K562 (cell line): ENCODE measurements around the gene USH1G. TPM values are rescaled to one million over a fixed set of nuclear protein-coding genes. Genes with fewer than 3 reads are reported as not detected.

Source experiments
- BACH1 ChIP-seq: fragments of 200-800 bp; sonication (Bioruptor generic); IDR thresholded peaks from 2 replicates; pipeline ENCODE4 v1.6.1; 2016; ENCODE audit warnings: missing genetic modification characterization, missing compliant biosample characterization
- CBFA2T3 ChIP-seq: fragments of 450-650 bp; IDR thresholded peaks from 2 replicates; pipeline ENCODE4 v1.6.1; 2017
- ETS2 ChIP-seq: IDR thresholded peaks from 2 replicates; pipeline ENCODE4 v1.6.1; 2016; ENCODE audit warnings: borderline replicate concordance, missing genetic modification characterization, mild to moderate bottlenecking, moderate library complexity, missing compliant biosample characterization; ENCODE audit not compliant: poor library complexity, severe bottlenecking
- ETV1 ChIP-seq: fragments of 450-650 bp; conservative IDR thresholded peaks from 2 replicates; pipeline ENCODE4 v1.6.1; 2016; ENCODE audit warnings: missing genetic modification characterization, control low read depth, low read depth, missing compliant biosample characterization
- FOXK1 ChIP-seq: sonication (generic); formaldehyde crosslinking; IDR thresholded peaks from 2 replicates; pipeline ENCODE4 v1.8.0; 2022; ENCODE audit warnings: missing genetic modification reagents, mild to moderate bottlenecking, borderline replicate concordance
- HDGF ChIP-seq: fragments of 450-650 bp; IDR thresholded peaks from 2 replicates; pipeline ENCODE4 v1.6.1; 2016
- MNT ChIP-seq, 2 experiments: fragments of 450-650 bp; conservative IDR thresholded peaks; 2 replicates each; pipeline ENCODE4 v1.6.1; 2017; ENCODE audit warnings: mild to moderate bottlenecking in 2 of 2, moderate library complexity in 2 of 2
- RAD51 ChIP-seq: fragments of 450-650 bp; IDR thresholded peaks from 2 replicates; pipeline ENCODE4 v1.7.1; 2016; ENCODE audit warnings: low read depth, mild to moderate bottlenecking, borderline replicate concordance
- SMARCC2 ChIP-seq: fragments of 450-650 bp; IDR thresholded peaks from 2 replicates; pipeline ENCODE4 v1.6.1; 2017; ENCODE audit warnings: antibody characterized with exemption, moderate library complexity, mild to moderate bottlenecking, low read depth
- TRIM24 ChIP-seq, 2 experiments: fragments of 450-650 bp; IDR thresholded peaks; 2 replicates each; pipeline ENCODE4 v1.6.1; 2016
- ZNF232 ChIP-seq: sonication (generic); formaldehyde crosslinking; IDR thresholded peaks from 2 replicates; pipeline ENCODE4 v1.8.0; 2022; ENCODE audit warnings: mild to moderate bottlenecking, missing genetic modification reagents
- ZNF316 ChIP-seq: fragments of 450-650 bp; IDR thresholded peaks from 2 replicates; pipeline ENCODE4 v1.6.1; 2016
- ZNF444 ChIP-seq: fragments of 250-450 bp; sonication (Bioruptor Pico); IDR thresholded peaks from 2 replicates; pipeline ENCODE4 v1.4.0; 2020; ENCODE audit warnings: mild to moderate bottlenecking, moderate library complexity
- ZNF561 ChIP-seq: fragments of 450-650 bp; formaldehyde crosslinking; conservative IDR thresholded peaks from 2 replicates; pipeline ENCODE4 v1.4.0; 2020; ENCODE audit warnings: mild to moderate bottlenecking, moderate library complexity
- ZNF583 ChIP-seq: fragments of 250-450 bp; sonication (Bioruptor Pico); IDR thresholded peaks from 2 replicates; pipeline ENCODE4 v1.4.0; 2020
- polyA plus RNA-seq, 8 experiments: library from polyadenylated mRNA; depleted of rRNA in 4 of 8; stranded (reverse) in 5 of 8; unstranded in 3 of 8; fragments of >200 nt; fragmentation: Nextera tagmentation in 2 of 8; fragmentation: Illumina TruSeq in 1 of 8; extraction: Ambion mirVana in 2 of 8; extraction: Trizol in 1 of 8; gene quantifications; 2 replicates each; pipeline versions ENCODE4 v1.2.1 to v1.2.3, GENCODE V29; 2011 to 2014; ENCODE audit warnings: inconsistent platforms in 1 of 8, missing spikeins in 1 of 8
- total RNA-seq, 7 experiments: library from RNA; depleted of rRNA in 6 of 7; stranded (reverse); fragments of >200 nt in 6 of 7; fragmentation: Illumina TruSeq in 2 of 7; extraction: Trizol in 2 of 7; gene quantifications; 2 replicates each; pipeline versions ENCODE4 v1.2.1 to v1.2.3, GENCODE V29; 2011 to 2021; ENCODE audit warnings: low replicate concordance in 1 of 7
- TF ChIP-seq, protein P1 (sequence below), 2 experiments: fragments of 450-650 bp; formaldehyde crosslinking in 1 of 2; IDR thresholded peaks; 2 replicates each; pipeline versions ENCODE4 v1.4.0 to v1.6.1; 2014 to 2020; ENCODE audit warnings: mild to moderate bottlenecking in 2 of 2, borderline replicate concordance in 1 of 2, low read depth in 1 of 2
- TF ChIP-seq, protein P2 (sequence below): fragments of 450-650 bp; formaldehyde crosslinking; conservative IDR thresholded peaks from 2 replicates; pipeline ENCODE4 v1.4.0; 2022; ENCODE audit warnings: mild to moderate bottlenecking, missing genetic modification characterization

Gene USH1G
- total and polyA plus RNA-seq, 9 of the 15 experiments (the other 6 are each of a cell fraction or from before 2014, with no cell fraction given) = 0.22 to 1.00 (median 0.64) TPM; not detected in 2

DNA sequence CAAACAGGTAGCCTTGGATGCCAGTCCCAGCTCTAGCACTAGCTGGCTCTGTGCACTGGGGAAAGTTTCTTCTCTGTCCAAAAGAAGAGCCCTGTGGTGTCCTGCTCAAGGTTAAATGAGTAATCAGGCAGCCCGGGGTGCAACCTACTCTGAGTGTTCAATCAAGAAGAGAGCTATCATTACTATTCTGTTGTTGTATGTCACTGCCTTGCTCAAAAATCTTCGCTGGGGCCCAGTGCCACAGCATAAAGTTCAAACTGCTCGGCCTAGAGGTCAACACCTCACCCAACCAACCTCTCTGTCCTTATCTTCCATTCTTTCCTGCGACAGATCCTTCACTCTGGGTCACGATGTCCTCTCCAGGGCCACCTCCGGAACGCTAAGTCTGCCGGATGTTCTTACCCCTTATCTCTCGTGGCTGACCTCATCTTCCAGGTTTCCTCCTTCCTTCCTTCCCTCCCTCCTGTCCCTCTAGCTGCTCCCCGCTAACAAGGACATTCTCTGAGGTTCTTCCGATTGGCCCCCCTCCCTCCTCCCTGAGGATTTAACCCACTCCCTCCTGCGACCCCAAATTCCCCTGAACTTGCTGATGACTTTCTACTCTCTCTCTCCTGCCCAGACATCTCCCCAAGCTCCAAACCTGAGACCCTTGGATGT lies 54.7 kb downstream of the USH1G start (continued):
- TF ChIP-seq ZNF583 (CRISPR knock-in tag) (0 out of 2 replicates have a peak, but pooled peaks have one; percentile 24), MNT (conservative IDR thresholded peaks at IDR 0.05) (peak in 1 of 2 experiments; percentile 67; a peak in 2 of 4 replicates), RAD51 (0 out of 2 replicates have a peak, but pooled peaks have one; percentile 7), CBFA2T3 (peak; percentile 85), ZNF444 (CRISPR knock-in tag) (peak; percentile 35; the same call in 1 of the 2 replicates), FOXK1 (CRISPR knock-in tag) (no peak), ETV1 (tag) (peak; percentile 99), SMARCC2 (peak; percentile 69; the same call in 1 of the 2 replicates), TRIM24 (IDR thresholded peaks at IDR 0.05) (peak in 1 of 2 experiments; percentile 72; a peak in 3 of 4 replicates), ETS2 (no peak), ZNF316 (0 out of 2 replicates have a peak, but pooled peaks have one; percentile 26), ZNF561 (no peak), ZNF232 (CRISPR knock-in tag) (no peak), HDGF (0 out of 2 replicates have a peak, but pooled peaks have one; percentile 90), BACH1 (peak; percentile 74; the same call in 1 of the 2 replicates)
- TF ChIP-seq, protein P1, sequence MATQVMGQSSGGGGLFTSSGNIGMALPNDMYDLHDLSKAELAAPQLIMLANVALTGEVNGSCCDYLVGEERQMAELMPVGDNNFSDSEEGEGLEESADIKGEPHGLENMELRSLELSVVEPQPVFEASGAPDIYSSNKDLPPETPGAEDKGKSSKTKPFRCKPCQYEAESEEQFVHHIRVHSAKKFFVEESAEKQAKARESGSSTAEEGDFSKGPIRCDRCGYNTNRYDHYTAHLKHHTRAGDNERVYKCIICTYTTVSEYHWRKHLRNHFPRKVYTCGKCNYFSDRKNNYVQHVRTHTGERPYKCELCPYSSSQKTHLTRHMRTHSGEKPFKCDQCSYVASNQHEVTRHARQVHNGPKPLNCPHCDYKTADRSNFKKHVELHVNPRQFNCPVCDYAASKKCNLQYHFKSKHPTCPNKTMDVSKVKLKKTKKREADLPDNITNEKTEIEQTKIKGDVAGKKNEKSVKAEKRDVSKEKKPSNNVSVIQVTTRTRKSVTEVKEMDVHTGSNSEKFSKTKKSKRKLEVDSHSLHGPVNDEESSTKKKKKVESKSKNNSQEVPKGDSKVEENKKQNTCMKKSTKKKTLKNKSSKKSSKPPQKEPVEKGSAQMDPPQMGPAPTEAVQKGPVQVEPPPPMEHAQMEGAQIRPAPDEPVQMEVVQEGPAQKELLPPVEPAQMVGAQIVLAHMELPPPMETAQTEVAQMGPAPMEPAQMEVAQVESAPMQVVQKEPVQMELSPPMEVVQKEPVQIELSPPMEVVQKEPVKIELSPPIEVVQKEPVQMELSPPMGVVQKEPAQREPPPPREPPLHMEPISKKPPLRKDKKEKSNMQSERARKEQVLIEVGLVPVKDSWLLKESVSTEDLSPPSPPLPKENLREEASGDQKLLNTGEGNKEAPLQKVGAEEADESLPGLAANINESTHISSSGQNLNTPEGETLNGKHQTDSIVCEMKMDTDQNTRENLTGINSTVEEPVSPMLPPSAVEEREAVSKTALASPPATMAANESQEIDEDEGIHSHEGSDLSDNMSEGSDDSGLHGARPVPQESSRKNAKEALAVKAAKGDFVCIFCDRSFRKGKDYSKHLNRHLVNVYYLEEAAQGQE (IDR thresholded peaks at IDR 0.05; ENCODE audit: borderline replicate concordance) = peak; percentile 14; the same call in 1 of the 2 replicates
- TF ChIP-seq, protein P1 (CRISPR knock-in tag; IDR thresholded peaks at IDR 0.05; ENCODE audit: low read depth) = no peak
- TF ChIP-seq, protein P2, sequence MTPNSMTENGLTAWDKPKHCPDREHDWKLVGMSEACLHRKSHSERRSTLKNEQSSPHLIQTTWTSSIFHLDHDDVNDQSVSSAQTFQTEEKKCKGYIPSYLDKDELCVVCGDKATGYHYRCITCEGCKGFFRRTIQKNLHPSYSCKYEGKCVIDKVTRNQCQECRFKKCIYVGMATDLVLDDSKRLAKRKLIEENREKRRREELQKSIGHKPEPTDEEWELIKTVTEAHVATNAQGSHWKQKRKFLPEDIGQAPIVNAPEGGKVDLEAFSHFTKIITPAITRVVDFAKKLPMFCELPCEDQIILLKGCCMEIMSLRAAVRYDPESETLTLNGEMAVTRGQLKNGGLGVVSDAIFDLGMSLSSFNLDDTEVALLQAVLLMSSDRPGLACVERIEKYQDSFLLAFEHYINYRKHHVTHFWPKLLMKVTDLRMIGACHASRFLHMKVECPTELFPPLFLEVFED (CRISPR knock-in tag) = peak; percentile 58; the same call in 1 of the 2 replicates
